ENCODE data around the gene LPIN1. TPM values are rescaled to one million over a fixed set of nuclear protein-coding genes. Genes with fewer than 3 reads are reported as not detected.

The LPIN1 gene
- total and polyA plus RNA-seq, 2 of the 13 experiments (the other 11 are each of a cell fraction or from before 2014, with no cell fraction given) = 9.7 to 19.4 TPM

DNA sequence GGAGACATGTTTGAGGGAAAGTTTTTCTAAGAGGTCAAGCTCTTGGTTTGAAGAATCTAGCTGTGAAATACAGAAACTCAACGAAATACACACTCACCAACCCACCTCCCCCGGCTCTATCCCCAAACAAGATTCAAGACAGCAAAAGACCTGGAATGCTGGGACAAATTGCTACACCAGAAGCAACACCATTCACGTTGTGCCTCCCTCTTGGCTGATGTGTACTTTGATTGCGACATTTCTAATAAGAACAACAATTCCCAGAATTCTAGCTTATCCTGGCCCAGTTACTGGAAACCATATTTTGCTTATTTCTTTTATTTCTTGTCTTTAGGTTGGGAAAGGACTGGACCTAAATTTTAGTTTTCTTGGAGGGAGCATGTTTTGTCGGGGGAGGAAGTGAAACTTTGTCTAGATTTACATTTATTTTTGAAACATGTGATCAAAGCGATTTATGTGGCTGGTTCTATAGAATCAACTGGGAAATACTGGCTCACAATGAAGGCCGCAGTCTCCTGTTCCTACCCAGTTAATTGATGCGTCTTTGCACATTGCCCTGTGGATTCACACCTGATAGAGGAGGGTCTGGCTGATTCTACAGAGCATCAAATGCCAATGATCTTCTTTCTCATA lies 29.6 kb upstream of the LPIN1 start (continued):
- TF ChIP-seq MXI1 (IDR thresholded peaks at IDR 0.05; ENCODE audit: borderline replicate concordance, low read depth, low read length) = no peak
- peak; percentile 62; the same call in 1 of the 2 replicates for TF ChIP-seq TGIF2 (CRISPR knock-in tag; IDR thresholded peaks at IDR 0.05)
- TF ChIP-seq SAP130 (CRISPR knock-in tag; IDR thresholded peaks at IDR 0.05; ENCODE audit: low read depth) = peak; percentile 53; the same call in 1 of the 2 replicates
- peak; percentile 78 for TF ChIP-seq THAP11 (CRISPR knock-in tag; IDR thresholded peaks at IDR 0.05)
- TF ChIP-seq, protein P1, sequence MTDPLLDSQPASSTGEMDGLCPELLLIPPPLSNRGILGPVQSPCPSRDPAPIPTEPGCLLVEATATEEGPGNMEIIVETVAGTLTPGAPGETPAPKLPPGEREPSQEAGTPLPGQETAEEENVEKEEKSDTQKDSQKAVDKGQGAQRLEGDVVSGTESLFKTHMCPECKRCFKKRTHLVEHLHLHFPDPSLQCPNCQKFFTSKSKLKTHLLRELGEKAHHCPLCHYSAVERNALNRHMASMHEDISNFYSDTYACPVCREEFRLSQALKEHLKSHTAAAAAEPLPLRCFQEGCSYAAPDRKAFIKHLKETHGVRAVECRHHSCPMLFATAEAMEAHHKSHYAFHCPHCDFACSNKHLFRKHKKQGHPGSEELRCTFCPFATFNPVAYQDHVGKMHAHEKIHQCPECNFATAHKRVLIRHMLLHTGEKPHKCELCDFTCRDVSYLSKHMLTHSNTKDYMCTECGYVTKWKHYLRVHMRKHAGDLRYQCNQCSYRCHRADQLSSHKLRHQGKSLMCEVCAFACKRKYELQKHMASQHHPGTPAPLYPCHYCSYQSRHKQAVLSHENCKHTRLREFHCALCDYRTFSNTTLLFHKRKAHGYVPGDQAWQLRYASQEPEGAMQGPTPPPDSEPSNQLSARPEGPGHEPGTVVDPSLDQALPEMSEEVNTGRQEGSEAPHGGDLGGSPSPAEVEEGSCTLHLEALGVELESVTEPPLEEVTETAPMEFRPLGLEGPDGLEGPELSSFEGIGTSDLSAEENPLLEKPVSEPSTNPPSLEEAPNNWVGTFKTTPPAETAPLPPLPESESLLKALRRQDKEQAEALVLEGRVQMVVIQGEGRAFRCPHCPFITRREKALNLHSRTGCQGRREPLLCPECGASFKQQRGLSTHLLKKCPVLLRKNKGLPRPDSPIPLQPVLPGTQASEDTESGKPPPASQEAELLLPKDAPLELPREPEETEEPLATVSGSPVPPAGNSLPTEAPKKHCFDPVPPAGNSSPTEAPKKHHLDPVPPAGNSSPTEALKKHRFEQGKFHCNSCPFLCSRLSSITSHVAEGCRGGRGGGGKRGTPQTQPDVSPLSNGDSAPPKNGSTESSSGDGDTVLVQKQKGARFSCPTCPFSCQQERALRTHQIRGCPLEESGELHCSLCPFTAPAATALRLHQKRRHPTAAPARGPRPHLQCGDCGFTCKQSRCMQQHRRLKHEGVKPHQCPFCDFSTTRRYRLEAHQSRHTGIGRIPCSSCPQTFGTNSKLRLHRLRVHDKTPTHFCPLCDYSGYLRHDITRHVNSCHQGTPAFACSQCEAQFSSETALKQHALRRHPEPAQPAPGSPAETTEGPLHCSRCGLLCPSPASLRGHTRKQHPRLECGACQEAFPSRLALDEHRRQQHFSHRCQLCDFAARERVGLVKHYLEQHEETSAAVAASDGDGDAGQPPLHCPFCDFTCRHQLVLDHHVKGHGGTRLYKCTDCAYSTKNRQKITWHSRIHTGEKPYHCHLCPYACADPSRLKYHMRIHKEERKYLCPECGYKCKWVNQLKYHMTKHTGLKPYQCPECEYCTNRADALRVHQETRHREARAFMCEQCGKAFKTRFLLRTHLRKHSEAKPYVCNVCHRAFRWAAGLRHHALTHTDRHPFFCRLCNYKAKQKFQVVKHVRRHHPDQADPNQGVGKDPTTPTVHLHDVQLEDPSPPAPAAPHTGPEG (CRISPR knock-in tag; IDR thresholded peaks at IDR 0.05) = no peak
- TF ChIP-seq ZNF44 (CRISPR knock-in tag; IDR thresholded peaks at IDR 0.05) = no peak
- peak; percentile 26; the same call in 1 of the 2 replicates for TF ChIP-seq RXRB (CRISPR knock-in tag; IDR thresholded peaks at IDR 0.05; ENCODE audit: borderline replicate concordance)
- no peak for TF ChIP-seq MYNN (CRISPR knock-in tag; IDR thresholded peaks at IDR 0.05; ENCODE audit: low read depth)
- no peak for TF ChIP-seq ZNF549 (CRISPR knock-in tag; IDR thresholded peaks at IDR 0.05)
- peak; percentile 87 for TF ChIP-seq GATAD2A (CRISPR knock-in tag; IDR thresholded peaks at IDR 0.05)
- TF ChIP-seq, protein P2, sequence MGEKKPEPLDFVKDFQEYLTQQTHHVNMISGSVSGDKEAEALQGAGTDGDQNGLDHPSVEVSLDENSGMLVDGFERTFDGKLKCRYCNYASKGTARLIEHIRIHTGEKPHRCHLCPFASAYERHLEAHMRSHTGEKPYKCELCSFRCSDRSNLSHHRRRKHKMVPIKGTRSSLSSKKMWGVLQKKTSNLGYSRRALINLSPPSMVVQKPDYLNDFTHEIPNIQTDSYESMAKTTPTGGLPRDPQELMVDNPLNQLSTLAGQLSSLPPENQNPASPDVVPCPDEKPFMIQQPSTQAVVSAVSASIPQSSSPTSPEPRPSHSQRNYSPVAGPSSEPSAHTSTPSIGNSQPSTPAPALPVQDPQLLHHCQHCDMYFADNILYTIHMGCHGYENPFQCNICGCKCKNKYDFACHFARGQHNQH (CRISPR knock-in tag; IDR thresholded peaks at IDR 0.05) = peak; percentile 55; the same call in 1 of the 2 replicates
- TF ChIP-seq HMG20A (CRISPR knock-in tag; IDR thresholded peaks at IDR 0.05; ENCODE audit: borderline replicate concordance) = peak; percentile 53
- TF ChIP-seq, protein P3, sequence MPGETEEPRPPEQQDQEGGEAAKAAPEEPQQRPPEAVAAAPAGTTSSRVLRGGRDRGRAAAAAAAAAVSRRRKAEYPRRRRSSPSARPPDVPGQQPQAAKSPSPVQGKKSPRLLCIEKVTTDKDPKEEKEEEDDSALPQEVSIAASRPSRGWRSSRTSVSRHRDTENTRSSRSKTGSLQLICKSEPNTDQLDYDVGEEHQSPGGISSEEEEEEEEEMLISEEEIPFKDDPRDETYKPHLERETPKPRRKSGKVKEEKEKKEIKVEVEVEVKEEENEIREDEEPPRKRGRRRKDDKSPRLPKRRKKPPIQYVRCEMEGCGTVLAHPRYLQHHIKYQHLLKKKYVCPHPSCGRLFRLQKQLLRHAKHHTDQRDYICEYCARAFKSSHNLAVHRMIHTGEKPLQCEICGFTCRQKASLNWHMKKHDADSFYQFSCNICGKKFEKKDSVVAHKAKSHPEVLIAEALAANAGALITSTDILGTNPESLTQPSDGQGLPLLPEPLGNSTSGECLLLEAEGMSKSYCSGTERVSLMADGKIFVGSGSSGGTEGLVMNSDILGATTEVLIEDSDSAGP (CRISPR knock-in tag; IDR thresholded peaks at IDR 0.05; ENCODE audit: borderline replicate concordance) = no peak
- 0 out of 2 replicates have a peak, but pooled peaks have one; percentile 16 for TF ChIP-seq ZNF747 (CRISPR knock-in tag; IDR thresholded peaks at IDR 0.05; ENCODE audit: borderline replicate concordance)
- peak; percentile 47; the same call in 1 of the 2 replicates for TF ChIP-seq ZNF614 (CRISPR knock-in tag; IDR thresholded peaks at IDR 0.05; ENCODE audit: borderline replicate concordance)
- TF ChIP-seq RARA (CRISPR knock-in tag; IDR thresholded peaks at IDR 0.05) = 0 out of 2 replicates have a peak, but pooled peaks have one; percentile 14
- TF ChIP-seq ZNF720 (CRISPR knock-in tag; IDR thresholded peaks at IDR 0.05) = no peak
- TF ChIP-seq FOXA1 (IDR thresholded peaks at IDR 0.05) = no peak
- peak; percentile 91 for TF ChIP-seq FOXA1 (CRISPR knock-in tag; IDR thresholded peaks at IDR 0.05)
- TF ChIP-seq, protein P4, sequence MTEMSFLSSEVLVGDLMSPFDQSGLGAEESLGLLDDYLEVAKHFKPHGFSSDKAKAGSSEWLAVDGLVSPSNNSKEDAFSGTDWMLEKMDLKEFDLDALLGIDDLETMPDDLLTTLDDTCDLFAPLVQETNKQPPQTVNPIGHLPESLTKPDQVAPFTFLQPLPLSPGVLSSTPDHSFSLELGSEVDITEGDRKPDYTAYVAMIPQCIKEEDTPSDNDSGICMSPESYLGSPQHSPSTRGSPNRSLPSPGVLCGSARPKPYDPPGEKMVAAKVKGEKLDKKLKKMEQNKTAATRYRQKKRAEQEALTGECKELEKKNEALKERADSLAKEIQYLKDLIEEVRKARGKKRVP (CRISPR knock-in tag; IDR thresholded peaks at IDR 0.05) = peak in 1 of 2 experiments; percentile 77; a peak in 2 of 4 replicates
